Placental pericyte (primary cell): ENCODE data around the gene CD200R1L. TPM values are rescaled to one million over a fixed set of nuclear protein-coding genes. Genes with fewer than 3 reads are reported as not detected.

ENCODE experiments used
- total RNA-seq: library from RNA; depleted of rRNA; stranded (reverse); fragments of >200 nt; gene quantifications from 2 replicates; pipeline ENCODE4 v1.2.3, GENCODE V29; 2012

The CD200R1L gene
- not detected in 2 replicates for total RNA-seq

GRCh38 chr3:112846764-112847163 lies at the start of gene CD200R1L:
Gene CD200R1L (minus strand): TSS chr3:112846864. CDS start chr3:112829367, 17,497 bp downstream.

Other genes starting within 250 kb of the CD200R1L start
- gene CCDC80, start 205.7 kb downstream of the CD200R1L start, total RNA-seq = 39.5 and 308 TPM in 2 replicates
- gene CD200R1, start 128.2 kb upstream of the CD200R1L start, total RNA-seq = 0.14 TPM in 1 of 2 replicates, not detected in the other
- 28.1 and 35.0 TPM in 2 replicates for gene GTPBP8, start 144.1 kb upstream of the CD200R1L start, total RNA-seq